NCI-H526 (cell line): ENCODE measurements around the gene RAET1E.
"Not testable (repeated sequence)": the region's sequence is repeated elsewhere in the genome, so short reads cannot be mapped to it uniquely, and the experiment has no call there.

ENCODE experiments used
- DNase-seq, 2 experiments: peaks; one replicate each; lab custom pipeline; 2025; lab: John Stamatoyannopoulos, UW

Gene RAET1E

GRCh38 chr6:149897855-149898744, at the start of gene RAET1E:
Gene RAET1E, minus strand, starts transcription at chr6:149898113. Its CDS starts 7,212 bp downstream, at chr6:149890901.
- no peak for DNase-seq

GRCh38 chr6:149947533-149947932, 49.6 kb upstream of the RAET1E start:
- not testable (repeated sequence) for DNase-seq

DNA sequence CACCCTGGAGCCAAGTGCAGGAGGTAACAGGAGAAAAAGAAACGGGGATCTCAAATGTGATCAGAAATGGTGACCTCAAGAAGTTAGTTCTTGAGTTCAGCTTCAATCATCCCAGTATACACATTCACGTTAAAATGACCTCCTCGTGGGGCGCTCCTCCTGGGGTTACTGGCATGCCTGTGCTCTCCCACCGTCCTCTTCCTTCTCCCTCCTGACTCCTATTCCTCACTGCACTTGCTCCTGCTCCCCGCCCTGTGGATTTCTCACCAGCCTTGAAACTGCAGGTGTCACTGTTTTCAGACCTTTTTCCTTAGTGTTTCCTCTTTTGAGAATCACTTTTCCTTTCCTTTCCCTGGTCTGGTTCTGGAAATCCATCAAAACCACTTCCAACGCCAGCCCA, 48.7 kb upstream of the RAET1E start:
- DNase-seq: not testable (repeated sequence)

DNA sequence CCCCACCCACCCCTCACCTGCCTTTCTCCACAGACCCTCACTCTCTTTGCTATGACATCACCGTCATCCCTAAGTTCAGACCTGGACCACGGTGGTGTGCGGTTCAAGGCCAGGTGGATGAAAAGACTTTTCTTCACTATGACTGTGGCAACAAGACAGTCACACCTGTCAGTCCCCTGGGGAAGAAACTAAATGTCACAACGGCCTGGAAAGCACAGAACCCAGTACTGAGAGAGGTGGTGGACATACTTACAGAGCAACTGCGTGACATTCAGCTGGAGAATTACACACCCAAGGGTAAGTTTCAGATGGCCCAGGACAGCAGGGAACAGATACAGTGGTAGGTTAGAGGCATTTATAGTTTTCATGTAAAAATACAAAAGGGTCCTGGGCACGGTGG, 47.4 kb upstream of the RAET1E start:
- DNase-seq: not testable (repeated sequence)

- DNase-seq: not testable (repeated sequence)
These were observed 45.4 kb upstream of the RAET1E start for GRCh38 chr6:149943321-149943720.

- peak in 1 of 2 experiments; percentile 33 for DNase-seq
These were observed 44.5 kb upstream of the RAET1E start for GRCh38 chr6:149942461-149942829.

- DNase-seq: peak; percentile 61 to 78
These were observed 43.9 kb upstream of the RAET1E start, which contains the start of gene ULBP2 for GRCh38 chr6:149941583-149942460. Gene ULBP2, plus strand, starts transcription at chr6:149942014. Its CDS starts 59 bp downstream, at chr6:149942073.

DNA sequence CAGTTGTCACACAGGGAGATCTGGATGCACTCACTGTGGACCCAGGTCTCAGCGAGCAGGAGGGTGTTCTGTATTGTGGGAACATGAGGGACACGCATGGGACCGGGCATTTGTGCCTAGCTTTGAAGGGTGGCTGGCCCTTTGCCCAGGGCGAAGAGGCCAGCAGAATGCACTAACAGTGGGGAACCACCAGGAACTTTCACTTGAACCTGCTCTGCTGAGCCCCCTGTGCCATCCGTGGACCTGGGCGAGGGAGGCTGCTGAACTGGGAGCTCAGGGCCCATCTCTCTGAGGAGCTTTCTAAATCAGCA, 42.7 kb upstream of the RAET1E start:
- no peak for DNase-seq

DNA sequence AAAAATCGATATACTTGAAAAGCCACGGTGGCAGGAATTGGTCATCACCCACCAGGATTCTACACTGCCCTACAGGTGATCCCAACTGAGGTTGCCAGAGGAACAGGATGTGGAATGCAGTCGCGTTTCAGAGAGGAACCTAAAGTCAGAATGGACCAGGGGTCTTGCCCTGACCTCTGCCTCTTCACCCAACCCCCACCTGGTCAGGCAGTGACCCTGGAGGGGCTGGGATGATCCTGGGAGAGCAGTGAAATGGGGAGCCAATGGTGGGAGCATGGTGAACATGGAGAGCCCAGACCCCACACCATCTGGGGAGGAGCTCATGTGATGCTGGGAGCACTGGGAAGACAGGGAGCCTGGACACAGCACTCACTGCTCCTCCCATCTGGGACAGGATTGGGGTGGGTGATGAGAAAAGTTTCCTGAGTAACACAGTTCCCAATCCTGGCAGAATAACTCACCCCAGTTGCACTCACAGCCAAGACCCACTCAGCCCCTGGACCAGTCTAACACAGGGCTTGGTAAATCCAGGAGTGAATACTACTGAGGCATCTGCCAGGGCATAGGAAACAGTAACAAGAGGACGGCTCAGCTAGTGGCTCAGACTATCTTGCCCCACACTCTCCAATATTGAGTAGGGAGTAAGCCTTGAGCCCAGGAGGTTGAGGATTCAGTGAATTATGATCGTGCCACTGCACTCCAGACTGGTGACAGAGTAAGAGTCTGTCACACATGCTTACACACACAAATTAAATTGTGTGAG, 42.2 kb upstream of the RAET1E start:
- DNase-seq: no peak

- DNase-seq: no peak
These were observed 41.4 kb upstream of the RAET1E start for GRCh38 chr6:149939356-149939648.

GRCh38 chr6:149938571-149939355, 40.9 kb upstream of the RAET1E start:
- peak in 1 of 2 experiments; percentile 50 for DNase-seq

- not testable (repeated sequence) for DNase-seq
These were observed 40.2 kb upstream of the RAET1E start for GRCh38 chr6:149938013-149938570.

DNA sequence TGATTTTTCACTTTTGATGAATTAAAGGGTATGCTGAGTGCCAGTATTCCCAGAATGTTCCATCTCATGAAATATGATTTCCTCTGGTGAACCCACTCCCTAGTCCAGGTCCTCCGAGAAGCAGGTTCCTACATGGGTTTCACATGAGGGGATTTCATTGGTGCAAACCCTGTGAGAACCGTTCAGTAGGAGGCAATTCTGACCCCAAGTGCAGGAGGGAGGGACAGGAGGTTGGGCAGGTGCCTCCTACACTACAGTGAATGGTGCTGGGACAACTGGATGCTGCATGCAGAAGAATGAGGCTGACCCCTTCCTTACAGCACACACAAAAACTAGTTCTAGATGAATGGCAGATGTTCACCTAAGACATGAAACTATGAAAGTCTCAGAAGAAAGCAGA, 38.8 kb upstream of the RAET1E start:
- DNase-seq: no peak

- no peak for DNase-seq
These were observed 37.8 kb upstream of the RAET1E start for GRCh38 chr6:149935668-149936067.

DNA sequence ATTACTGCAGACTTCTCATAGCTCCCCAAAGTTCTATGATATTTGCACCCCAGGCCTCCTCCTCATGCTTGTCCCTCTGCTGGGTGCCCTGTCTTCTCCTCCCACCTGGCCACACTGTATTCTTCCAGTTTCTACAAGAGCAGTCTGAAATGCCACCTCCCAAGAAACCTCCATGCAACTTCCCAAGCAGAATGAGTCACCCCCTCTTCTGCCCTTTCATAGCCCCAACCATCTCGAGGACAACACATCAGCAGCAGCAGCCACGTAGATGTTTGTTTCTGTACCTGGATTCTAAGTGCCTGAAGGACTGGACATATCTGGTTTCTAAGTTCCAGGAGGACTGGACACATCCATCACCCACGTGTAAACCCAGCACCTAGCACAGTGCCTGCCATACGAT, 37.3 kb upstream of the RAET1E start:
- no peak for DNase-seq

GRCh38 chr6:149934249-149935156, 36.6 kb upstream of the RAET1E start:
- peak; percentile 62 to 79 for DNase-seq

GRCh38 chr6:149933461-149933860, 35.5 kb upstream of the RAET1E start:
- DNase-seq: no peak

GRCh38 chr6:149933036-149933435, 35.1 kb upstream of the RAET1E start:
- DNase-seq: no peak

- DNase-seq: no peak
These were observed 33.6 kb upstream of the RAET1E start for GRCh38 chr6:149931501-149931900.

GRCh38 chr6:149929422-149929821, 31.5 kb upstream of the RAET1E start:
- peak in 1 of 2 experiments; percentile 26 for DNase-seq
